Nephron progenitor cell (in vitro differentiated cells): ENCODE data around the gene SLC29A4.
"Not testable (repeated sequence)": the region's sequence is repeated elsewhere in the genome, so short reads cannot be mapped to it uniquely, and the experiment has no call there.

Experiments
- DNase-seq: peaks from one replicate; pipeline ENCODE4 v3.0.0; 2021
- H3K27ac Mint-ChIP-seq: 2 replicates; pipeline ENCODE4 v1.8.0; 2021; ENCODE audit warnings: mild to moderate bottlenecking, moderate library complexity, mixed read lengths
- H3K27me3 Mint-ChIP-seq: 2 replicates; pipeline ENCODE4 v1.8.0; 2021; ENCODE audit warnings: mild to moderate bottlenecking, low read depth, mixed read lengths; ENCODE audit not compliant: poor library complexity
- H3K36me3 Mint-ChIP-seq: 2 replicates; pipeline ENCODE4 v1.8.0; 2021; ENCODE audit warnings: low read depth, mixed read lengths
- H3K4me1 Mint-ChIP-seq: 2 replicates; pipeline ENCODE4 v1.8.0; 2021; ENCODE audit warnings: mixed read lengths
- H3K4me3 Mint-ChIP-seq: 2 replicates; pipeline ENCODE4 v1.8.0; 2021; ENCODE audit warnings: mild to moderate bottlenecking, moderate library complexity, mixed read lengths
- H3K9me3 Mint-ChIP-seq: 2 replicates; pipeline ENCODE4 v1.8.0; 2021; ENCODE audit warnings: mild to moderate bottlenecking, moderate library complexity, mixed read lengths
- CTCF ChIP-seq: fragments of 200-600 bp; sonication (generic); IDR thresholded peaks from 2 replicates; pipeline ENCODE4 v1.5.0; 2021; ENCODE audit warnings: antibody characterized with exemption

The SLC29A4 gene

GRCh38 chr7:5320391-5320790 lies 37.6 kb downstream of the SLC29A4 start:
- H3K4me1 Mint-ChIP-seq: no peaks in the 10 kb centered on the region
- DNase-seq: no peak
- no peak overlapping the region for H3K4me3 Mint-ChIP-seq
- peaks cover 79% of the 10 kb centered on the region for H3K36me3 Mint-ChIP-seq
- peaks cover 6% of the 10 kb centered on the region for H3K27me3 Mint-ChIP-seq
- peaks cover 31% of the 10 kb centered on the region for H3K9me3 Mint-ChIP-seq
- TF ChIP-seq CTCF: no peak
- H3K27ac Mint-ChIP-seq: no peak overlapping the region

- DNase-seq: no peak
- H3K27me3 Mint-ChIP-seq: peaks cover 6% of the 10 kb centered on the region
- no peak overlapping the region for H3K4me3 Mint-ChIP-seq
- no peak for TF ChIP-seq CTCF
- peaks cover 31% of the 10 kb centered on the region for H3K9me3 Mint-ChIP-seq
- peaks cover 79% of the 10 kb centered on the region for H3K36me3 Mint-ChIP-seq
- H3K27ac Mint-ChIP-seq: no peak overlapping the region
- H3K4me1 Mint-ChIP-seq: no peaks in the 10 kb centered on the region
Measured at GRCh38 chr7:5320802-5321396, 38.2 kb downstream of the SLC29A4 start.

GRCh38 chr7:5322621-5323410 lies 40.1 kb downstream of the SLC29A4 start:
- Mint-ChIP-seq H3K4me3 (no peak overlapping the region), H3K9me3 (peaks cover 27% of the 10 kb centered on the region), H3K4me1 (no peaks in the 10 kb centered on the region), H3K36me3 (peaks cover 81% of the 10 kb centered on the region), H3K27me3 (peaks cover 3% of the 10 kb centered on the region), H3K27ac (peak overlapping the region; percentile 68)
- TF ChIP-seq CTCF: no peak
- DNase-seq: no peak

- H3K4me1 Mint-ChIP-seq, H3K4me3 Mint-ChIP-seq, H3K27me3 Mint-ChIP-seq, DNase-seq: not testable (repeated sequence)
- H3K36me3 Mint-ChIP-seq: peaks cover 75% of the 10 kb centered on the region
- peaks cover 15% of the 10 kb centered on the region for H3K9me3 Mint-ChIP-seq
- H3K27ac Mint-ChIP-seq: peak overlapping the region; percentile 92
Measured at GRCh38 chr7:5323800-5324781, 41.3 kb downstream of the SLC29A4 start.

- DNase-seq: no peak
- H3K4me3 Mint-ChIP-seq: no peak overlapping the region
- peaks cover 6% of the 10 kb centered on the region for H3K9me3 Mint-ChIP-seq
- H3K4me1 Mint-ChIP-seq: no peaks in the 10 kb centered on the region
- H3K27ac Mint-ChIP-seq: no peak overlapping the region
- H3K27me3 Mint-ChIP-seq: peaks cover 3% of the 10 kb centered on the region
- H3K36me3 Mint-ChIP-seq: peaks cover 73% of the 10 kb centered on the region
- no peak for TF ChIP-seq CTCF
Measured at GRCh38 chr7:5324961-5325360, 42.2 kb downstream of the SLC29A4 start.

- TF ChIP-seq CTCF: no peak
- no peak for DNase-seq
- Mint-ChIP-seq H3K4me1 (no peaks in the 10 kb centered on the region), H3K27ac (no peak overlapping the region), H3K36me3 (peaks cover 74% of the 10 kb centered on the region), H3K27me3 (peaks cover 2% of the 10 kb centered on the region), H3K4me3 (no peak overlapping the region), H3K9me3 (peaks cover 4% of the 10 kb centered on the region)
Measured at GRCh38 chr7:5330288-5330687, 47.5 kb downstream of the SLC29A4 start.
